ENCODE data around the gene ZFYVE9. TPM values are rescaled to one million over a fixed set of nuclear protein-coding genes. Genes with fewer than 3 reads are reported as not detected.

The ZFYVE9 gene
- total RNA-seq, 1 experiment from 2014 or later = 28.4 TPM

DNA sequence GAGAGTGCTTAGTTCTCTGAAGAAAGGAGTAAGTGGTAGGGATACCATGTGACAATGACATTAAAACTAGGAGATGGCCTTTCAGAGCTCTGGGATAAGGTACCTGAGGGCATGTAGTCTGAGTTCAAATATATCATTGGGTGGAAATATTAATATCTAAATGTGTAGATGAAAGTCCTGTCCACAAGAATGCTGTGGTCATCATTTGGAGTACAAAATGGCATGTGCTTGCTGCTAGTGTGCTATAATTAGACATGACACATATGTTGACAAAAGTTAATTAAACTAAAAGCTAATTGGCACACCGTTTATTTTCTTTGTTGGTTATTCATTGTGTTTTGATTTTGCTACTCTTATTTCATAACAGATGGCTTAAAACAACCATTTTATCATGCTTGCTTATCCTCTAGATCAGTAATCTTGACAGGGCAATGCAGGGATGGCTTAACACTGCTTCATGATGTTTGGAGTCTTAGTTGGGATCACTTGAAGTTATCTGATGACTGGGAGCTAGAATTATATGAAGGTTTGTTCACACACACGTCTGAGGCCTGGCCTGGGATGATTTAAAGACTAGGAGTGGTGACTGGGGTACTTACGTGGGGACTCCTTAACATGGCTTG, 193.1 kb downstream of the ZFYVE9 start:
- no peak overlapping the region for H3K27ac Mint-ChIP-seq
- no peak overlapping the region for H2BK15ac ChIP-seq (ENCODE audit: low read depth, low read length)
- peaks cover 0 to 24% (median 17%) of the 10 kb centered on the region in 3 experiments; a peak in 6 of 7 replicates for H3K36me3 Mint-ChIP-seq (ENCODE audit: insufficient read depth in 1 of 3, low read depth in 3 of 3)
- no peak overlapping the region for H3K27ac ChIP-seq (ENCODE audit: insufficient read length, low read depth, low read length)
- H3K23me2 ChIP-seq (ENCODE audit: insufficient read length, low read depth, low read length, poor library complexity, severe bottlenecking) = no peaks in the 10 kb centered on the region
- no peak overlapping the region for H4K91ac ChIP-seq (ENCODE audit: insufficient read length, low read depth, low read length)
- H4K20me1 ChIP-seq (ENCODE audit: control insufficient read depth, insufficient read depth, insufficient read length) = no peaks in the 10 kb centered on the region
- no peak overlapping the region for H3K4me2 ChIP-seq (ENCODE audit: insufficient read depth, insufficient read length, low read length)
- no peak overlapping the region for H4K8ac ChIP-seq (replicated peaks; ENCODE audit: insufficient read length, low read depth, low read length)
- no peaks in the 10 kb centered on the region for H3K27me3 Mint-ChIP-seq (ENCODE audit: low read depth)
- no peak overlapping the region for H3T11ph ChIP-seq (ENCODE audit: low read length)
- H4K5ac ChIP-seq (ENCODE audit: insufficient read length, low read depth, low read length) = no peak overlapping the region
- TF ChIP-seq, protein P1, sequence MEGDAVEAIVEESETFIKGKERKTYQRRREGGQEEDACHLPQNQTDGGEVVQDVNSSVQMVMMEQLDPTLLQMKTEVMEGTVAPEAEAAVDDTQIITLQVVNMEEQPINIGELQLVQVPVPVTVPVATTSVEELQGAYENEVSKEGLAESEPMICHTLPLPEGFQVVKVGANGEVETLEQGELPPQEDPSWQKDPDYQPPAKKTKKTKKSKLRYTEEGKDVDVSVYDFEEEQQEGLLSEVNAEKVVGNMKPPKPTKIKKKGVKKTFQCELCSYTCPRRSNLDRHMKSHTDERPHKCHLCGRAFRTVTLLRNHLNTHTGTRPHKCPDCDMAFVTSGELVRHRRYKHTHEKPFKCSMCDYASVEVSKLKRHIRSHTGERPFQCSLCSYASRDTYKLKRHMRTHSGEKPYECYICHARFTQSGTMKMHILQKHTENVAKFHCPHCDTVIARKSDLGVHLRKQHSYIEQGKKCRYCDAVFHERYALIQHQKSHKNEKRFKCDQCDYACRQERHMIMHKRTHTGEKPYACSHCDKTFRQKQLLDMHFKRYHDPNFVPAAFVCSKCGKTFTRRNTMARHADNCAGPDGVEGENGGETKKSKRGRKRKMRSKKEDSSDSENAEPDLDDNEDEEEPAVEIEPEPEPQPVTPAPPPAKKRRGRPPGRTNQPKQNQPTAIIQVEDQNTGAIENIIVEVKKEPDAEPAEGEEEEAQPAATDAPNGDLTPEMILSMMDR (conservative IDR thresholded peaks at IDR 0.05) = no peak
- no peak overlapping the region for H2BK20ac ChIP-seq (ENCODE audit: low read depth, low read length, poor library complexity, severe bottlenecking)
- no CpG with 5 or more reads among the region's 3 CpGs for WGBS (ENCODE audit: extremely low coverage, insufficient read length, low lambda C conversion rate)
- H3K9me3 Mint-ChIP-seq = no peaks in the 10 kb centered on the region
- H3K4me1 Mint-ChIP-seq = peaks cover 0 to 7% of the 10 kb centered on the region in 2 experiments; a peak in 2 of 4 replicates
- no peak overlapping the region for H3K18ac ChIP-seq (ENCODE audit: insufficient read length, low read depth, low read length)
- no peak overlapping the region for H2AK5ac ChIP-seq (ENCODE audit: insufficient read length, low read length)
- no peak overlapping the region for H2BK120ac ChIP-seq (ENCODE audit: low read depth, low read length, poor library complexity, severe bottlenecking)
- H3K9me3 ChIP-seq (ENCODE audit: control insufficient read depth, low read depth, low read length) = no peaks in the 10 kb centered on the region
- no peaks in the 10 kb centered on the region for H3K4me1 ChIP-seq (ENCODE audit: insufficient read depth, low read length)
- no peaks in the 10 kb centered on the region; the same call in 1 of the 2 replicates for H3K79me2 ChIP-seq (ENCODE audit: insufficient read depth, low read length)
- H3K56ac ChIP-seq (ENCODE audit: insufficient read length, low read depth, low read length) = no peak overlapping the region
- no peak overlapping the region for H2AFZ ChIP-seq (ENCODE audit: low read length)
- no peaks in the 10 kb centered on the region for H3K27me3 ChIP-seq (ENCODE audit: insufficient read depth, low read length)
- no peaks in the 10 kb centered on the region for H3K79me1 ChIP-seq (ENCODE audit: insufficient read depth, low read depth, low read length, poor library complexity, severe bottlenecking)
- no peak overlapping the region for H3K14ac ChIP-seq (ENCODE audit: insufficient read depth, low read length)
- no peak for DNase-seq
- no peak overlapping the region for H2BK12ac ChIP-seq (ENCODE audit: insufficient read length, low read depth, low read length)
- H3K4ac ChIP-seq (ENCODE audit: low read depth, low read length) = no peak overlapping the region
- H3K9ac ChIP-seq (ENCODE audit: extremely low read depth, insufficient read length, low read length) = no peak overlapping the region
- H3K4me3 Mint-ChIP-seq = no peak overlapping the region
- no peak overlapping the region for H3K23ac ChIP-seq (ENCODE audit: insufficient read length, low read depth, low read length)
- H2BK5ac ChIP-seq (ENCODE audit: insufficient read length, low read length) = no peak overlapping the region
